Breast epithelium (tissue), 3 donors: Measurements from ENCODE around the gene AOPEP.

ENCODE experiments used
- CTCF ChIP-seq, 3 donors: fragments of 450-650 bp; IDR thresholded peaks; one replicate each; pipeline ENCODE4 v1.5.1; 2016 to 2017; ENCODE audit warnings: antibody characterized with exemption in 3 of 3, mild to moderate bottlenecking in 3 of 3, moderate library complexity in 3 of 3
- POLR2AphosphoS5 ChIP-seq, 3 donors: sonication (generic); formaldehyde crosslinking; IDR thresholded peaks; one replicate each; pipeline ENCODE4 v1.6.1; 2017; ENCODE audit warnings: antibody characterized with exemption in 3 of 3

GRCh38 chr9:94899464-94900221, 173.1 kb downstream of the AOPEP start:
- TF ChIP-seq CTCF (IDR thresholded peaks at IDR 0.05) (no peak), POLR2AphosphoS5 (IDR thresholded peaks at IDR 0.05) (no peak)
